ENCODE results near the gene NOTCH3.

The NOTCH3 gene

GRCh38 chr19:15241259-15241910 is 40.6 kb upstream of the NOTCH3 start:
- no peak for TF ChIP-seq CTCF (IDR thresholded peaks at IDR 0.05; ENCODE audit: low read depth, low read length)

GRCh38 chr19:15240515-15240914 is 39.7 kb upstream of the NOTCH3 start:
- TF ChIP-seq CTCF (IDR thresholded peaks at IDR 0.05; ENCODE audit: low read depth, low read length): no peak
- no peak for DNase-seq (ENCODE audit: low read depth in 2 of 2)
- H3K4me3 ChIP-seq (replicated peaks in 1 of 2; ENCODE audit: low read depth in 2 of 2, low read length in 2 of 2): no peak overlapping the region

More at GRCh38 chr19:15241259-15241910, 40.6 kb upstream of the NOTCH3 start:
- no peak overlapping the region for H3K4me3 ChIP-seq (replicated peaks in 1 of 2; ENCODE audit: low read depth in 2 of 2, low read length in 2 of 2)
- DNase-seq (ENCODE audit: low read depth in 2 of 2): no peak

- no peak overlapping the region for H3K4me3 ChIP-seq (replicated peaks in 1 of 2; ENCODE audit: low read depth in 2 of 2, low read length in 2 of 2)
- no peak for TF ChIP-seq CTCF (IDR thresholded peaks at IDR 0.05; ENCODE audit: low read depth, low read length)
- DNase-seq (ENCODE audit: low read depth in 2 of 2): no peak
Observed at GRCh38 chr19:15239337-15239949, 38.6 kb upstream of the NOTCH3 start.

GRCh38 chr19:15238639-15239155 is 37.9 kb upstream of the NOTCH3 start:
- H3K4me3 ChIP-seq (replicated peaks in 1 of 2; ENCODE audit: low read depth in 2 of 2, low read length in 2 of 2): no peak overlapping the region
- no peak for DNase-seq (ENCODE audit: low read depth in 2 of 2)
- peak; percentile 1 for TF ChIP-seq CTCF (IDR thresholded peaks at IDR 0.05; ENCODE audit: low read depth, low read length)

- TF ChIP-seq CTCF (IDR thresholded peaks at IDR 0.05; ENCODE audit: low read depth, low read length): no peak
- H3K4me3 ChIP-seq (replicated peaks in 1 of 2; ENCODE audit: low read depth in 2 of 2, low read length in 2 of 2): no peak overlapping the region
- no peak for DNase-seq (ENCODE audit: low read depth in 2 of 2)
Observed at GRCh38 chr19:15237759-15238638, 37.2 kb upstream of the NOTCH3 start.

- no peak for TF ChIP-seq CTCF (IDR thresholded peaks at IDR 0.05; ENCODE audit: low read depth, low read length)
- no peak for DNase-seq (ENCODE audit: low read depth in 2 of 2)
- H3K4me3 ChIP-seq (replicated peaks in 1 of 2; ENCODE audit: low read depth in 2 of 2, low read length in 2 of 2): no peak overlapping the region
Observed at GRCh38 chr19:15236886-15237285, 36.1 kb upstream of the NOTCH3 start.

Data from cardiac fibroblast (primary cell).